Fibroblast of skin of back (primary cell): ENCODE results near the gene RFTN1.
A peak's percentile ranks its signal among the peaks of the same experiment; 100 is the strongest.

Source experiments
- DNase-seq: peaks from one replicate; pipeline ENCODE4 v3.0.0-alpha.2; 2013

The RFTN1 gene

DNA sequence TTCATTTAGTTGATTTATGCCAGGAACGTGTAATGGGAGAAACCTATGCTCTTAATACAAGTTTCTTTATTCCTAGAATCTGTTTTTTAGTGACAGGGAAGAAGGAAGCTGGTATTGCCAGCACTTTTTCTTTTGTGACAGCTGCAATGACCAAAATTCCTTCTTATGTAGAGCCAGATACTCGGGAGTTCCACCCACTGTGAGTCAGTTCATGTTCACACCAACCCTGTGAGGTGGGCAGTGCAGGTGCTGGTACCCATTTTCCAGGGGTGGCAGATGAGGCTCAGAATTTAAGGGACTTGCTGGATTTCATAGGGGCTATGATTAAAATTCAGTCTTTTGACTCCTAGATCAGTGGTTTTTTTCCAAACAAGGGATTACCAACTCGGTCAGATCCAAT, 213.8 kb downstream of the RFTN1 start:
- DNase-seq = no peak

DNA sequence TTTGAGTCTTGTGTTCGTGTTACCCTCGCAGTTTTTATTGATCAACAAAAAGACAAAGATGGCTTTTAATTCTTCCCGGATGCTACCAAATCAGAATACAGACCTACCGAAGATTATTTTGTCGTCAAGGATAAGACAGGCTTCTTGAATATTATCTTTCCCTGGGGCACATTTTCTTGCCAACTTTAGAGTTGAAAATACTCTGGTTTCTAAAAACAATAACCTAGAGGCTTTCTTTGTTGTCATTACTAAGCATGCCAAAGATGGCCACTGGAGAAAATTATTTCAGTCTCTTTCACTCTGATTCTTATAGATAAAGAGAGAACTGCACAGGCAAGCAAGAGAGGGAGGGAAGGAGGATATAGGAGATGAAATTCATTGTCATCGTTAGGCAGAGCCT, 214.6 kb downstream of the RFTN1 start:
- no peak for DNase-seq

DNA sequence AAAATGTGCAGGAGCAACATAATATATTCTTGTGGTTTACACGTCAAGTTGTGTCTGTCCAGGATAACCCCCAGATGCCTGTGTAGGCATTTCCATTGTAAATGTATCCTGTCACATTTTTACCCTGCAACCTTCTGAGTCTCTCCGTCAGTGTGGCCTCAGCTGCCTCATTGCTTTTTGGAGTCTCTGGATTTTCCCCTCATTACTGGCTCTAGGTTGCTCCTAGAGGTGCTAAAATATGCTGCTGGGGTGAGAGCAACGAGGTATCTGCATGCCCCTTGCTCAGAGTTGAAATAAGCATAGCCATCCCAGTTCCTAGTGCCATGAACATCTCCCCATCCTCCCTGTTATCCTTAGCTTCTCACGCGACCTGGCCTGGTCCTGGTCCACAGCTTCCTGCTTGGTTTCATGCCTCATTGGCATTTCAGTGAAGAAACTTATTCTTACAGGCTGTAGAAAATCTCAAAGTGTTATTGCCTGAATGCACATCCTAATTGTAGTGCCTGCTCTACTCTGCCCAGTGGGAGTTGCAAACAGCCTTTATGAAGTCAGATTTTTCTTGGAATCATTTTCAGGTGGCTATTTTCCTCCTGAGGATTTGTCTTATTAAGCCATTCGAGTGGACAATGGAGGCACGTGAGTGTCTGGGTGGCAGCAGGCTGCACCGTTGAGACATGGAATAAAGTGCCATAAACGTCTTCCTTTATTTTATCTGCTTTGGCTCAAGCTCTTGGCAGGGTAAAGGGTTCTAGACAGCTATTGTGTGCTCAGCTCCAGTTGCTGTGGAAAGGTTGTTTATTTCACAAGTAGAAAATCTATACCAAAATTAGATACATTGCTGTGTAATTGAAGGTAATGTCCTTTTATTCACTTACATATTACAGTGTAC, 215.3 kb downstream of the RFTN1 start:
- DNase-seq = no peak

DNA sequence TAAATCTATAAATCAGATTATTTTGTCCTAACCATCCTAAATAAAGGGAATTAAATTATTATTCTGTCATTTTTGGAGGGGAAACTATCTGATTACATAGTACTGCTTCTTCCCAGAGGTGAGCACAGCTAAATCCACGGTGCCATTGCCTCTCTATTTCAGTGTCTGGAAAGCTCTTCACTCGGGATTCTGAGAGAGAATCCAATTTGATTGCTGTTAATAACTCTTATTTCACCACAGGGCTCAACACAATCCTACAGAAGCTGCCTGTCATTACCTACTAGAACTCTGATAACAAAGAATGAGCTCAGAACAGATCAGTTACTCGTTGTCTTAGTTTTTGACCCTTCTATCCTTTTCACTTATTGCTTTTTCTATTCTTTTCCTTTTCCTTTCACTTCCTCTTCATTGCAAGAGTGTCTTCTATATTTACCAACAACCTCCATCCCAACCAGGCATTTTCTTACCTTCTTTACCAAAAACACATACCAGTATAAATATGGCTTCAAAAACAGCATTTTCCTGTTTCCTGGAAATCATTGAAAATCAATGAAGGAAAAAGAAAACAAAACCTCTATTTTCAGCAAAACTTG, 218.1 kb downstream of the RFTN1 start:
- no peak for DNase-seq

DNA sequence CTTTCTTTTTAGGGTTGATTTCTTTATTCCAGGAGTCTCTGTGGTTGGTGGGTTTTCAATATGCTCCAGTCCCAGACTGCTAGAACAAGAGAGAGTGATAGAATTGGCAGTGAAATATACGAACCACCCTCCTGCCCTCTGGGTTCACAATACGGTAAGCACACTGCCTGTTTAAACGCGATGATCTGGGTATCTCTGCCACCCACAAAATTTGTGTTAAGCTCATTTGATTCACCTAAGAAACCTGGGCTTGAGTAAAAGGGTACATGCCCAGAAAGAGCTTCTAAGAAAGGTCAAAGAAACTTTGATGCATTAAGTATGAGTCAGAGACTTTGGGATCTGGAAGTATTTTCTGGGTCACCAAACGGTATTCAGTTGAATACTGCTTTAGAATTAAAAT, 218.7 kb downstream of the RFTN1 start:
- DNase-seq = no peak

DNA sequence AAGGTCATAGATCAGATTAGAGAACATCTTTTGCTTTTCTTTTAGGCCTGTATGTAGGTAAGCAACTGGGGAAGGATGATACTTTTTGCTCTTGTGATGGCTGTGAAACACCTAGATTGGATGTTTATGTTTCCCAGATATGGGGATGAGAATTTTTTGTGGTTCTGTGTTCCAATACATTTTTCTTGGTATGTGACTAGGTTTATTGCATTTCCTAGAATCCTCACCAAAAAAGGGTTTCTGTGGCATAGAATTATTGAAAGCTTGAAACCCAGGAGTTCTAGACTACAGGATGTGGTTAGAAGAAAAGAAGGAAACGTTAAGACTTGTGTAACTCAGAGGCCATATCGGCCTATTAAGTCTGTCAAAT, 222.7 kb downstream of the RFTN1 start:
- DNase-seq = no peak

DNA sequence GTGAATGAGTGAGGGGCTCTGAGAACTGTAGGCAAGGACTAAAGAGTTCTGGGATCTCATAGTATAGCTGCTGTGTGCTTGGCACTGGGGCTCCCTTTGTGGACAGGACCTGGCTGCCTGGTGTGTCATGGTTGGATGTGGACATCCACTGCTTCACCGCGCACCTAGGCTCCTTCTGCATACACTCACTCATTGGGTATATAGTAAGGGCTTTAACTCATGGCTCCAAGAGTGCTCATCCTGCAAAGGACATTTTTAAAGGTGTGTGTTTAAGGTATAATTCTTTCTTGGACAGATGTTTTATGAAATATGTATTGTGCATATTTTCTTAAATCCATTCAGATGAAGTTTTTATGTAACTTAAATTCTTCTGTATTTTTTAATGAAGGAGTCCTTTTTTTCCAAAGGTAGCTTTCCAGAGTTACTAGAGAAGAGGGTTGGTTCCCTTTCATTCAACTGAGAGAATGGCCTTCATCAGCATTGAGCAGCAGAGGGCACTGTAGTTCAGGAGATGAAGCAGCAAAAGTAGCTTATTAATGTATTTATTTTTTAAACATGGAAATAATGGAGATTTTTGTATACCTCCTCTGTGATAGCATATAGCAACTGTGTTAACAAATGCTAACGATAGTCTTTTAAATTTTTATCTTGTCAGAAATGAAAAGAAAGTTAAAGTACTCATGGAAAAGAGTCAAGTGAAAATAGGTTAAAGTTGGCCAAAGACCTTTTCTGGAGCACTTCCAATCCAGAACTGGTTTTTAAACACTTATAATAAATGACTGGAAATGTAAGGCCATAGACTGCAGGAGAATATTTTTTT, 223.3 kb downstream of the RFTN1 start:
- peak; percentile 65 for DNase-seq

DNA sequence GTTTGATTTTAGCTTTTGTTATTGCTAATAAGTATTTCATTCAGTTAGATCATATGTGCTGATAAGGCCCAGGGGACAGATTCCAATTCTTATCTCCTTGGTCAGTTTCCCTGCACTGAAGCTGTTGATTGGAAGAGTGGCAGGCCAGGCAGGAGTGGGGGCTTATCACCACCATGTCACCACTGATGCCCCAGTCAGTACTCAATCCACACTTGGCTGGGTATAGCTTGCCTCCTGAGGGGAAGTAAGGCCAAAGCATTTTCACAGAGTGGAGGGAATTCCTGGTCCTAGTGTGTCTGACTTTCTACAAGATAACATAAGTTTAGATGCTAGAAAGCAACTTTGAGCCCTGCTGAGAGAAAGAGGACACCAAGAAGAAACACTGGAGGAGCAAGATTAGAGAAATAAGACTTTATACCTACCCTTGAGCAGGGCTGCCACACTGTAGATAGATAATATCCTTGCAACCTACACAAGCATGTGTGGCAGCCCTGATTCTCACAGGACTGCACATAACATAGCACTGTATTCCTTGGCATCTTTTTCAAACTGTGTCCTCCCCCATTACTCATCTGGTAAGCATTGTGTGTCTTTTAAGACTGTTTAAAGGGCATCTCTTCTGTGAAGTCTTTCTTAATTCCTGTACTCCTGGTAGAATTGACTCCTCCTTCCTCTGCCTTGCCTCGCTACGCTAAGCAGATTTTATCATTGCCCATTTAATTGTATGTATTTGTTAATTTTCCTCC, 224.2 kb downstream of the RFTN1 start:
- peak; percentile 56 for DNase-seq

DNA sequence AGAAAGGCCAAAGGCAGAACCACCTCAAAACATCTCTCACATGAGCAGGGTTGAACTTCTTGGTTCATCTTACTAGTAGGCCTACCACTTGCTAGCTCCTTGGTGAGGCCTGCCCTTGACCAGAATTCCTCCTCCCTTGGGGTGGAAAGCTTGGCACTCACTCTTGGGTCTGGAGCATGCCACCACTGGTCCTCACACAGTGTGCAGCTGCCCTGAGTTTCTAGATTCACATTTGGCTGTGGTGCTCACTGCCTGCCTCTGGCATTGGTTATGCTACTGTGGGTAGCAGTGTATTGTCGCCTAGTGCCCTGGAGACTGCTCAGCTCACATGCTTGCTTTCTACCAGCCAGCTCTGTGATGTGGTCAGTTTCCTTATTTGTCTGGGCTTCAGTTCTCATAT, 224.8 kb downstream of the RFTN1 start:
- no peak for DNase-seq

DNA sequence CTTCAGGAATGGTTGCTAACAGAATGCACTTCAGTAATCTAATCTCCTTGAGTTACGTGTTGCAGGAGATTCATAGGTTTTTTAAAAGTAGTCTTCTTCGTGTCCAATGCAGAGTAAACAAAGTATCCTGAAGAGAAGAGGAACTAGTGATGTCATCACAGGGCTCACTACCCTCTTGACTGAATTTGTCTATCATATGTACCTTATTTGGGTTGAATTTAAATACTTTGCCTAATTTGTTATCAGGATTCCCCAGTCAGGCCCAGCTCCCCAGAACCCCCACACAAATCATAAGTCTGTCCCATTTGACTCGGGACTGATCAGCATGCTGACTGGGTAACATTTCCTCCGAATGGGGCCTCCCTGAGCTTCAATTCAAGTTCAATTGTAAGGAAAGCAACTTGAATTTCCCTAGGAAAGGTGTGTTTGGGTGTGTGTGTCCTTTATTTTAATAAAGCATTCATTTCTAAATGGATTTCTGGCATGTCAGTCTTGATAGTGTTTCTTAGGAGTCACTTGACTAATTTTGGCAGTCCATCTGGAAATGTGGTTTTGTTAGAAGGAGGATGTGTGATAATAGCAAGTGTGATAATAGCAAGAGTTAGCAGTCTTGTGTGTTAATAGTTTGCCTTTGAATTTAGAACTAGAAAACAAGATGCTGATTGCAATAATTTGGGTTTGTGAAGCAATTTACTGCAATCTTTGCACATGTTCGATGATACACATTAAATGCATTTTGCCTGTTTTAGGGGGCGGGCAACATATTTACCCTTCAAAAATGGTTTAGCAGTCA, 226.6 kb downstream of the RFTN1 start:
- no peak for DNase-seq

DNA sequence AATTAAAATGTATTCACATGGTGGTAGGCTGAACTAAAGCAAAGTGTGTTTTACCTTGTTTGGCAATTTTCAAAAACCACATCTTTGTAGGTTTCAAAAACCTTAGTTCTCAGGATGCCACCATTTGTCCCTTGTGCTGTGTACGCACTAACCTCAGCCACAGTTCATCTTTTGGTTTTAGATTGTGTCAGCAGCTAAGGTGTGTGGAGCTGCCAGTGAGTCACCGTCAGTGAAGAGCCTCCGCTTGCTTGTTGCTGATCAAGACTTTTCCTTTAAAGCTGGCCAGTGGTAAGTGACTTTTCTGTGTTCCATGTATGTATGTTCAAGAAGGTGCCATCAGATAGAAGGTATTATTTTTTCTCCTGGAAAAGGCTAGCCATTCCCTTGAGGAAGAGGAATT, 227.3 kb downstream of the RFTN1 start:
- no peak for DNase-seq

DNA sequence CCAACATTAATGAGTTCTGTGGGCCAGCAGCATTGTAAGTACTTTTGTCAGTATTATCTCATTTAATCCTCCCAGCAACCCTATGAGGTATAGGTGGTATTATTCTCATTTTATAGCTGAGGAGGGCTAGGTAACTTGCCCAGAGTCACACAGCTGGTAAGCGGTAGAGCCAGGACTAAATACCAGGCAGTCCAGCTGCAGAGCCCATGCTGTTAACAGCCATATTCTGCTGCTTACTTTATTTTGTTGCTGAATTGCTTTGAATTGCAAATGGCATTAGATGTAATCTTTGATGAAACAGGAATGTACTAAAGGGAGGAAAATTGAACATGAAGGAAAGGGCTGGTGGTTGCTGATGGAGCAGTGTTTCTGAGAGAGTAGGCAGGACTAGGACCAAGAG, 228.9 kb downstream of the RFTN1 start:
- no peak for DNase-seq

DNA sequence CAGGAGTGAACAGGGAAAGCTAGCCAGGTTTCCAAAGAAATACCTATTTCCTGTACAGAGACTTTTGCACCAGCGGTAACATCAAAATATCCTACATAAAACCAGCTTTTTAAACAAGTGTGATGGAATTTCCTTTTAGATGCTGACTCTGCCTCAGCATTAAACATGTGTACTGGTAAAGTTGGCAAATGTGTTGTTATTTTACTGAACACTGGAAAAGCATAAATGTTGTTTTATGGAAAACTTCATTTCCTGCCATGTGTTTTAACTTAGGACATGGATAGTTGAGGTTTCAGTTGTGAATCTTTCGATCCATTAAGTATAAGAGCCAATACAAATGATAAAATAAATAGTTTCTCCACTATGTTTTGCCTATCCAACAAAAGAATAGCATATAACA, 232.8 kb downstream of the RFTN1 start:
- DNase-seq = peak; percentile 75

DNA sequence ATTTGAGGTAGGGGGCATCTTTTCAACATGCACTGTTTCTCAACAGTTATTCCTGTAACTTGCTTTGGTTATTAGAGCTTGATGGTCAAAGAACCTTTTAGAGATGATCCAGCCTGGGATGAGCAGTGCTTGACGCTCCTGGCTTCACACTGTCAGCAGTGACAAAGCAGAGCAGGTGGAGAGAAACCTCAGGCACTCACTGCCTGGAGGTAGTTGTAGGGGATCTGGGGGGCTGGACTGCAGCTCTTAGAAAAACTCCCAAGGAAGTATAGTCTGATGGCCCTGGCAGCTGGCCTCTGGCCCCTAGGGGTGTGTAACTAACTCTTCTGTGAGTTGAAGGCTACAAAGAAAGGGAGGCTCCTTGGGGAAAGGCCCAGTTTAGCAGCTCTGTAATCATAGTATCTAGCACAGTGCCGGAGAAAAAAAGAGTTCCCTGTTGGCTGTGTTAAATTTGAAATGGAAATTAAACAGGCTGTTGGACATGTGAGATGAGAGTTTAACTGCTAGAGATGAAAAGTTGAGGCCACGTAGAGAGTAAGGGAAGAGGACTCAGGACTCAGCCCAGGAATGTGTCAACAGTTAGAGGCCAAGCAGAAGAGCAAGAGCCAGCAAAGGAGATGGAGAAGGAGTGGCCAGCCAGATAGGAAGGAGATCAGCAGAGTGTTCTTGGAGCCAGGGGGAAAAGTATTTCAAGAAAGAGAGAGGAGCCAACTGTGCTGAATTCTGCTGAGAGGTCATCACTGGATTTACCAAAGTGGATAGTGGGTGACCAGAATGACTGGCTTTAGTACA, 234.3 kb downstream of the RFTN1 start:
- DNase-seq = no peak

DNA sequence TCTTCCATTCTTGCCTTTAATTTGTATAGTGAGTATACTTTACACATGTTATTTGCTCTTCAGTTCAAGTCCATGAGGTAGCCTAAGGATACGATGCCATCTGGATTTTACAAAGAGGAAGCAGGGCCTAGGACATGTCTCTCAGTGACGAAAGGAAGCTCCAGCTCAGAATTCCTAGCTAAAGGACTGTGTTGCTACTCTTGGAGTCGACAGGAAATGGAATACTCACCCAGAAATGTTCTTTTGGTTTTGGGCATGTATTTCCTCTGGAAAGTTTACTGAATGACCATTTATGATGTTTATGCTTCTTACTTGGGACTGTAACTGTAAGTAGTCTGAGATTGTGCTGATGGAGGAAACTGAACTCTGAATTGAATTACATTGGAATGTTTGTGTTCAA, 236.0 kb downstream of the RFTN1 start:
- DNase-seq = peak; percentile 66

DNA sequence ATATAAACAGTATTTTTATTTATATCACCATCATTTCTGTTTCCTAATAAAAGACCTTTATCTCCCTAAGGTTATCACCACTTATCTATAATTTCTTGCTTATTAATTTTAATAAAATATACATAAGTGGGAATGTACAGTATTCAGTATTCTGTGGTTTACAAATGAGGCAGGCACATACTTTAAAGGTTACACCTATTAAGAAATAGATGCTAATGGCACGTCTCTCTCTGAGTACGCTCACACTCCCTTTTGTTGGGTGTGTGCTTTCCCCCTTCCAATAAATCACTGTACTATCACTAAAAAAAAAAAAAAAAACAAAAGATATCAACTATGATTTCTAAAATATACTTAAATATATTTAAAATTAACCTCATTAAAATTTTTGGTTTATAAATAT, 239.6 kb downstream of the RFTN1 start:
- DNase-seq = no peak

DNA sequence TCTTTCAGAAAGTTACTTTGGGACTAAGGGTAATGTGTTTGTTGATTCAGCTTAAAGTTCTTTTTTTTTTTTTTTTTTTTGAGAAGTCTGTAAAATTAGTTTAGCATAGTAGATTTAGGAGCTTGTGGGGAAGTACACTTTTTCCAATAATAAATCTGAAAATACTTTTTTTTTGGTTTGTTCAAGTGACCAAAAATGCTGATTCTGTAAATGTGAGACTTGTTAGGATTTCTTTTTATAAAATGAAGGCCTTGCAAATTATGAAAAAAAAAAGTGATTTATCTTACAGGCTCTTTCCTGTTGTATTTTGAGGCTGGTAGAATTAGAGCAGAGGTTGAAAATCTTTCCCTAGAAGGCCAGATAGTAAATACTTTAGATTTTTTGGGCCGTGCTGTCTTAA, 240.9 kb downstream of the RFTN1 start:
- DNase-seq = no peak

DNA sequence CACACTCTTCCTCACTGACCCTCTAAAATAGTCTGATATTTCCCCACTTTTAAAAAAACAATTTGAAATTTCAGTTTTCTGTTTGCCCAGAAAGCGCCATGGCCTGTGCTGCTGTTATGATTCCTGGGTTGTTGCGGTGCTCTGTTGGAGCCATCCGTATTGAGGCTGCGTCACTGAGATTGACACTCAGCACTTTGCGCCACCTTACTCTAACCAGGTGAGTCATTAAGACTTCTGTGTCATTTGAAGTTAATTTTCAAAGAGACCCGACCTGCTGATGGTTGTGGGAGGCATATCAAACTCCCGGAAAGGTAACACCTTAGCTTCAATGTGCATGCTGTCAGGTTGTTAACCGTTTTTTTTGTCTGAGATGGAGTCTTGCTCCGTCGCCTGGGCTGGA, 242.6 kb downstream of the RFTN1 start:
- DNase-seq = no peak

DNA sequence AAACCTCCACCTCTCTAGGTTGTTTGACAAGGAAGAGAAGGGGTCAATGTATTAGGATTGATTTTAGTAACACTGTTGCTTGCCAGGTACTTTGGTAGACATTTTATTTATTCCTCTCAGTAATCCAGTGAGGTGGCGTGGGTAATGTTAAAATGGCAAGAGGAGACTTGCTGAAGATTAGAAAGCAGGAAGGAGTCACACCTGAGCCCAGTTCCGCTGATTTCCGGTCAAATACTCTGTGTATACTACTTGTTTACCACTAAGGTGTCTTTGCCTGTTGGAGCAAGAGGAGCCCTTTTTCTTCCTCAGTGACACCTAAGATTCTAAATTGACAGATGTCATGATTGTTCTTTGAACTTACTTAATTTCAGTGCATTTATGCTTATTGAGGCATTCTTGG, 246.8 kb downstream of the RFTN1 start:
- no peak for DNase-seq
